Right lobe of liver (tissue), 6 donors: ENCODE data around the gene TXNDC15. TPM values are rescaled to one million over a fixed set of nuclear protein-coding genes. Genes with fewer than 3 reads are reported as not detected.

Experiments
- ATAC-seq, 4 donors: fragments of 200-7000 bp; cut with Tn5 transposase; one replicate each; pipeline ENCODE4 v1.9.1; 2020; ENCODE audit warnings: mild to moderate bottlenecking in 4 of 4, moderate library complexity in 4 of 4
- DNase-seq, 3 donors: peaks; one replicate each; pipeline ENCODE4 v3.0.0-alpha.2; 2020
- H3K27ac ChIP-seq, 3 donors: fragments of 200-600 bp; one replicate each; pipeline ENCODE4 v1.8.0; 2022
- H3K27me3 ChIP-seq, 2 donors: fragments of 200-600 bp; one replicate each; pipeline ENCODE4 v1.8.0; 2022
- H3K36me3 ChIP-seq, 4 donors: fragments of 200-600 bp; sonication (generic) in 1 of 4; one replicate each; pipeline versions ENCODE4 v1.5.1 to v1.8.0; 2017 to 2022; ENCODE audit warnings: control low read depth in 1 of 4
- H3K4me1 ChIP-seq, 4 donors: fragments of 200-600 bp; sonication (generic) in 1 of 4; one replicate each; pipeline versions ENCODE4 v1.5.1 to v1.8.0; 2017 to 2022; ENCODE audit warnings: control low read depth in 1 of 4
- H3K4me3 ChIP-seq, 3 donors: fragments of 200-600 bp; one replicate each; pipeline ENCODE4 v1.8.0; 2022
- H3K9me3 ChIP-seq, 4 donors: fragments of 200-600 bp; sonication (generic) in 1 of 4; one replicate each; pipeline versions ENCODE4 v1.5.1 to v1.8.0; 2017 to 2022; ENCODE audit warnings: control low read depth in 1 of 4
- CTCF ChIP-seq, 4 donors: fragments of 200-600 bp in 3 of 4; fragments of 450-650 bp in 1 of 4; IDR thresholded peaks; one replicate each; pipeline versions ENCODE4 v1.5.1 to v1.8.0; 2016 to 2022; ENCODE audit warnings: antibody characterized with exemption in 4 of 4, mild to moderate bottlenecking in 2 of 4
- POLR2A ChIP-seq: fragments of 450-650 bp; IDR thresholded peaks from one replicate; pipeline ENCODE4 v1.6.1; 2017; ENCODE audit warnings: antibody characterized with exemption, mild to moderate bottlenecking
- WGBS: methylation state at CpG from one replicate; pipeline ENCODE4 v1.1.6; 2018; ENCODE audit warnings: low coverage, low lambda C conversion rate; ENCODE audit not compliant: insufficient coverage; ENCODE audit errors: missing lambda C conversion rate; 5-methylcytosine and 5-hydroxymethylcytosine counted together
- intact Hi-C, 2 donors: fragments of 100-400 bp; cut with DNase I; formaldehyde crosslinking; loops; one replicate each; pipeline versions ENCODE4 v1.11.2 to v1.14.1; 2022
- total RNA-seq, 6 experiments: library from RNA; depleted of rRNA in 2 of 6; stranded (reverse); fragments of >200 nt in 2 of 6; fragmentation: NEBNext Ultra II Directional in 3 of 6; extraction: Animal tissue kit (Norgen Biotek cat#: 25700) in 3 of 6; gene quantifications; one replicate each; pipeline versions ENCODE4 v1.1.0 to v1.2.4, GENCODE V29; 2016 to 2023
- donor health status: DM: no; HTN: yes; CAD: no.
- donor health status: DM: no; HTN: no; CAD: no.
- donor health status: DM: no; HTN: no; CAD: no.
- donor health status: DM: no; HTN: yes; CAD: no.
- donor health status: DM: no; HTN: yes; CAD: no.

Gene TXNDC15
- total RNA-seq, 6 experiments from 2014 or later: 20.8 to 30.9 (median 28.2) TPM

GRCh38 chr5:134934202-134934601 is 60.0 kb downstream of the TXNDC15 start:
- H3K4me3 ChIP-seq: no peak overlapping the region
- DNase-seq (no peak), ATAC-seq (no peak)
- intact Hi-C loops: no loop called here
- no peak for TF ChIP-seq POLR2A
- H3K27me3 ChIP-seq: no peaks in the 10 kb centered on the region
- no peaks in the 10 kb centered on the region for H3K9me3 ChIP-seq
- no peaks in the 10 kb centered on the region for H3K4me1 ChIP-seq
- peaks cover 0 to 6% (median 0%) of the 10 kb centered on the region in 4 donors for H3K36me3 ChIP-seq
- no peak overlapping the region for H3K27ac ChIP-seq
- 95% methylated on average over 5 of the region's 5 CpGs for WGBS

GRCh38 chr5:134935711-134936602 is 61.8 kb downstream of the TXNDC15 start:
- H3K4me1 ChIP-seq: no peaks in the 10 kb centered on the region
- H3K4me3 ChIP-seq: no peak overlapping the region
- peaks cover 0 to 6% (median 0%) of the 10 kb centered on the region in 4 donors for H3K36me3 ChIP-seq
- H3K27me3 ChIP-seq: no peaks in the 10 kb centered on the region
- TF ChIP-seq POLR2A: no peak
- no peak for TF ChIP-seq CTCF (IDR thresholded peaks at IDR 0.05)
- 77% methylated on average over 12 of the region's 12 CpGs for WGBS
- intact Hi-C loops: no loop called here
- DNase-seq: no peak
- H3K27ac ChIP-seq: no peak overlapping the region
- no peaks in the 10 kb centered on the region for H3K9me3 ChIP-seq
- ATAC-seq: peak in 1 of 4 donors; percentile 30

GRCh38 chr5:134937526-134937925 is 63.4 kb downstream of the TXNDC15 start:
- DNase-seq (no peak), ATAC-seq (no peak)
- Histone ChIP-seq H3K4me1 (no peaks in the 10 kb centered on the region), H3K9me3 (no peaks in the 10 kb centered on the region), H3K4me3 (no peak overlapping the region), H3K27ac (no peak overlapping the region), H3K36me3 (peaks cover 0 to 6% (median 0%) of the 10 kb centered on the region in 4 donors), H3K27me3 (no peaks in the 10 kb centered on the region)
- no peak for TF ChIP-seq CTCF (IDR thresholded peaks at IDR 0.05)
- TF ChIP-seq POLR2A: no peak
- WGBS: 96% methylated on average over 8 of the region's 8 CpGs
- intact Hi-C loops: no loop called here

- no peak overlapping the region for H3K4me3 ChIP-seq
- H3K4me1 ChIP-seq: no peaks in the 10 kb centered on the region
- H3K27ac ChIP-seq: no peak overlapping the region
- H3K9me3 ChIP-seq: no peaks in the 10 kb centered on the region
- intact Hi-C loops: no loop called here
- H3K36me3 ChIP-seq: peaks cover 0 to 4% (median 0%) of the 10 kb centered on the region in 4 donors
- DNase-seq: no peak
- 100% methylated on average over 6 of the region's 6 CpGs for WGBS
- no peak for ATAC-seq
- no peaks in the 10 kb centered on the region for H3K27me3 ChIP-seq
- TF ChIP-seq POLR2A (no peak), CTCF (IDR thresholded peaks at IDR 0.05) (no peak)
Measured at GRCh38 chr5:134938030-134938429, 63.9 kb downstream of the TXNDC15 start.

GRCh38 chr5:134939500-134939899 is 65.3 kb downstream of the TXNDC15 start:
- TF ChIP-seq POLR2A: no peak
- no peak for TF ChIP-seq CTCF (IDR thresholded peaks at IDR 0.05)
- Histone ChIP-seq H3K27me3 (no peaks in the 10 kb centered on the region), H3K4me1 (no peaks in the 10 kb centered on the region), H3K27ac (no peak overlapping the region), H3K9me3 (no peaks in the 10 kb centered on the region), H3K36me3 (no peaks in the 10 kb centered on the region), H3K4me3 (no peak overlapping the region)
- no peak for ATAC-seq
- intact Hi-C loops: no loop called here
- 100% methylated on average over 1 of the region's 1 CpG for WGBS
- no peak for DNase-seq
